GM20431 (cell line): ENCODE data around the gene CDH13.

Experiments used
- in situ Hi-C: fragments of 300-500 bp; cut with MseI, MboI; formaldehyde crosslinking; loops from one replicate; pipeline ENCODE4 v1.15.0; 2020; ENCODE audit warnings: low sequenced_read_pairs; ENCODE audit not compliant: unreplicated experiment

CDH13 gene

GRCh38 chr16:83473926-83474650, 847.3 kb downstream of the CDH13 start:
- in situ Hi-C loops = no loop called here

GRCh38 chr16:83475108-83475507, 848.3 kb downstream of the CDH13 start:
- in situ Hi-C loops = no loop called here

- in situ Hi-C loops = no loop called here
Measured at GRCh38 chr16:83481589-83481988, 854.8 kb downstream of the CDH13 start.

GRCh38 chr16:83482545-83483162, 855.9 kb downstream of the CDH13 start:
- in situ Hi-C loops = no loop called here

- in situ Hi-C loops = no loop called here
Measured at GRCh38 chr16:83490073-83490472, 863.3 kb downstream of the CDH13 start.

GRCh38 chr16:83494459-83494858, 867.7 kb downstream of the CDH13 start:
- in situ Hi-C loops = no loop called here

GRCh38 chr16:83501481-83501880, 874.7 kb downstream of the CDH13 start:
- in situ Hi-C loops = no loop called here

GRCh38 chr16:83508295-83508694, 881.5 kb downstream of the CDH13 start:
- in situ Hi-C loops = no loop called here

- in situ Hi-C loops = no loop called here
Measured at GRCh38 chr16:83509316-83509715, 882.5 kb downstream of the CDH13 start.

- in situ Hi-C loops = no loop called here
Measured at GRCh38 chr16:83510906-83511305, 884.1 kb downstream of the CDH13 start.

GRCh38 chr16:83513008-83513755, 886.4 kb downstream of the CDH13 start:
- in situ Hi-C loops = no loop called here

- in situ Hi-C loops = no loop called here
Measured at GRCh38 chr16:83515395-83515794, 888.6 kb downstream of the CDH13 start.

GRCh38 chr16:83516931-83517330, 890.2 kb downstream of the CDH13 start:
- in situ Hi-C loops = no loop called here

GRCh38 chr16:83517398-83517797, 890.6 kb downstream of the CDH13 start:
- in situ Hi-C loops = no loop called here

GRCh38 chr16:83520596-83520995, 893.8 kb downstream of the CDH13 start:
- in situ Hi-C loops = no loop called here

GRCh38 chr16:83530293-83530692, 903.5 kb downstream of the CDH13 start:
- in situ Hi-C loops = no loop called here

- in situ Hi-C loops = no loop called here
Measured at GRCh38 chr16:83532634-83533033, 905.9 kb downstream of the CDH13 start.

- in situ Hi-C loops = no loop called here
Measured at GRCh38 chr16:83533193-83533592, 906.4 kb downstream of the CDH13 start.

- in situ Hi-C loops = no loop called here
Measured at GRCh38 chr16:83538707-83539106, 911.9 kb downstream of the CDH13 start.

GRCh38 chr16:83539736-83540490, 913.1 kb downstream of the CDH13 start:
- in situ Hi-C loops = no loop called here
